IPS DF 4.7 (cell line): ENCODE results near the gene TMPRSS11D.

Experiments
- DNase-seq: peaks from one replicate; pipeline ENCODE4 v3.0.0-alpha.2; 2013; ENCODE audit warnings: low spot score; ENCODE audit errors: extremely low read depth

TMPRSS11D gene

GRCh38 chr4:67891645-67892044, 7.8 kb upstream of the TMPRSS11D start:
- DNase-seq, result no peak

GRCh38 chr4:67886281-67886680, 2.5 kb upstream of the TMPRSS11D start:
- no peak for DNase-seq

DNA sequence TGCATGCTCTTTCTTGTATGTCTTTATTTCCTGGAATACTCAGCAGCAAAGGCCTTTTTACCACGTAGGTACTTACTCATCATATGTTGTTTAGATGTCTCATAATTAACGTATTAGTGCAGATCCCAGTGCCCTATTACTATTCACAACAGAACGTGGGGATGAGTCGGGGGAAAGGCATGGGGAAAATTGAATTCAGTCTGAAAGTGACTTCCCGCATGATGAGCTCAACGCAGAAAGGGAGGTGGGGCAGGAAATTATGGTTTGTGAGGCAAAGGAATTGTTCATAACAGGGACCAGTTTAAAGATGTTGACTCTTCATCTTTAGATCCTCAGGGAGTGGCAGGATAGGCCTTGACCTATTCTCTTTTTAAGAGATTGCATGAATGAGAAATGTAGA, 2.0 kb upstream of the TMPRSS11D start:
- no peak for DNase-seq

GRCh38 chr4:67884701-67885100, 899 bp upstream of the TMPRSS11D start:
- no peak for DNase-seq

DNA sequence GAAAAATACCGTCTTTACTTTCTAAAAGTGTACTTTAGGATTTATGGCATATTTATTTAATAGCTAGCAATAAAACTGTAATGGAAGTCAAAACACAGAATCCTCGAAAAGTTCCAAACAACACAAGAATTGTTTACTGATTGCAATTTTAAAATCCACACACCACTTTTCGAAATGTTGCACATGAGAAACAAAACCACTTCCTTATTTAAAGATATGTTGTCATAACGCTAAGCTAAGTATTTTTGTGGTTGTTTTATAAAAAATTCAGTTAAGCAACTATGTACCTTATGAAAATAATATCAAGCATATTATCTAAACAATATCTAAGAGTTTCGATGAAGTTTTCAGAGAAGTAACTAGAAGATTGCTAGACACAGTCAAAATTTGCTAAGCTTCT, 344 bp downstream of the TMPRSS11D start:
- no peak for DNase-seq

GRCh38 chr4:67880866-67881610, 2.8 kb downstream of the TMPRSS11D start:
- no peak for DNase-seq

- no peak for DNase-seq
These were observed 4.3 kb downstream of the TMPRSS11D start for GRCh38 chr4:67879486-67879885.

- no peak for DNase-seq
These were observed 6.7 kb downstream of the TMPRSS11D start for GRCh38 chr4:67877086-67877485.

DNA sequence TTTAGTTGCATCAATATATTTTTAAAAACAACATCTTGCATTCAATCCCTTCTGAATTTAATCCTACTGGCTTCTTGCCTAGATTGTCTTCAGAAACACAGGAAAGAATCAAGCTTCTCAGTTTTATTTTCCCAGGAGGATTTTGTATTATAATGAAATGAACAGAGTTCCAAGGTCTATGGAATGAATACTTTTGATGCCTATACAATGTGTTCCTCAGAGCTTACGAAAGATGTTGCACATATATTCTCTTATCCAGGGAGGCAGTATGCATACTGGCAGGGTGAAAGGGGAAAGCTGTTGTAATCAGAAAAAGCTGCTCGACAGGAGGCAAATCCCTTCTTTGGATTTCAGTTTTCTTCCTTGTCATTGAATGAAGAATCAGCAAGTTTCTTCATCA, 8.8 kb downstream of the TMPRSS11D start:
- DNase-seq, result no peak

- no peak for DNase-seq
These were observed 10.7 kb downstream of the TMPRSS11D start for GRCh38 chr4:67873116-67873515.

GRCh38 chr4:67871867-67872266, 11.9 kb downstream of the TMPRSS11D start:
- no peak for DNase-seq

- no peak for DNase-seq
These were observed 14.1 kb downstream of the TMPRSS11D start for GRCh38 chr4:67869580-67870190.

DNA sequence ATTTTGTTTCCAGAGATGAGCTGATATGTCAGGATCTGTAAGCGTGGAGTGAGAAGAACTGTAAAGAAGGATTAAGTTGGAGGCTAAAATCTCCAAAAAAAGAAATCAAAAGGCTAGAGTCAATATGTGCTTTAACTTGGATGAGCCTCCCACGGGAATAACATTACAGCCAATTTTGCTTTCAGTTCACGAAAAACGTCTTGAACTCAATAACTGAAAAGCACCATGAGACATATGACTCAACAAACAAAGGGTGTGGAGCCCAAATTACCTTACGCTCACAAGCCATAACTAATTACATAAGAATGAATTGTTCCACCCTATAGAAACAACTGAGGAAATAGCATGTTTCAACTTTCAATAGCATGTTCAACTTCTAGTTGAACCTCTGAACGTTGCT, 22.3 kb downstream of the TMPRSS11D start:
- no peak for DNase-seq

- DNase-seq, result no peak
These were observed 30.5 kb downstream of the TMPRSS11D start for GRCh38 chr4:67853336-67853735.

- no peak for DNase-seq
These were observed 62.9 kb downstream of the TMPRSS11D start for GRCh38 chr4:67820903-67821302.

DNA sequence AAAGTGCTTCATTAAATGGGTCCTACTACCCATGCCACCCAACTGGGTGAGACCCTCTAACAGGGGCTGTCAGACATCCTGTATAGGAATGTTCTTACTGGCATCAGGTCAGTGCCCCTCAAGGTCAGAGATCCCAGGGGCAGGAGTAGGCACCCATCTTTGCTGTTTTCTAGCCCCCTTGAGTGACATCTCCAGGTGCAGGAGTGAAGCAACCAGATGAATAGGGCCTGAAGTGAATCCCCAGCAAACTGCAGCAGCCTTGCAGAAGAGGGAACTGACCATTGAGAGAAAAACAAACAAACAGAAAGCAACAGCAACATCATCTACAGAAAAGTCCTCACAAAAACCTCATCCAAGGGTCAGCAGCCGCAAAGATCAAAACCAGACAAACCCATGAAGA, 73.8 kb downstream of the TMPRSS11D start:
- no peak for DNase-seq

GRCh38 chr4:67809502-67809901, 74.3 kb downstream of the TMPRSS11D start:
- DNase-seq, result no peak

- no peak for DNase-seq
These were observed 87.0 kb downstream of the TMPRSS11D start for GRCh38 chr4:67796810-67797209.

DNA sequence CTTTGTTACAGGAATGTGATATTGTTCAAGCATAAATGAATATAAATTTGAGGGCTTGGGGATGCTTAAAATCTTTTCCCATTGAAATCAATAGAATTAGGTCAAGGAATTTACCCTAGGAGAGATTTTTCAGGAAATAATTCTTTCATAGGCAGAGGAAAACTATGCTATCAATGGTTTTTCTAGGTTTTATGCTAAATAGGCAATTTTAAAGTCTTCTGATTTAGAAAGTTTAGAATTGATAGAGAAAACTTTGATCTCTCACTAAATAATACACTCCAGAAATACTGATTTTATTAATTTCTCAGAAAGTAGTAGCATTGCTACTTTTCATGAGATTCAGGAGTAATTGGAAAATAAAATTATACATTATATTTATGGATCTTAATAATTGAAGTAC, 93.1 kb downstream of the TMPRSS11D start:
- DNase-seq, result no peak

- DNase-seq, result no peak
These were observed 96.5 kb downstream of the TMPRSS11D start for GRCh38 chr4:67787311-67787710.

GRCh38 chr4:67785528-67785927, 98.3 kb downstream of the TMPRSS11D start:
- DNase-seq, result no peak

- DNase-seq, result no peak
These were observed 104.2 kb downstream of the TMPRSS11D start for GRCh38 chr4:67779631-67780030.

- DNase-seq, result no peak
These were observed 107.1 kb downstream of the TMPRSS11D start for GRCh38 chr4:67776746-67777145.
